ENCODE measurements around the gene HOXA1. TPM values are rescaled to one million over a fixed set of nuclear protein-coding genes. Genes with fewer than 3 reads are reported as not detected.

HOXA1 gene
- total RNA-seq, 2 experiments from 2014 or later, result 0.12 to 0.14 TPM

DNA sequence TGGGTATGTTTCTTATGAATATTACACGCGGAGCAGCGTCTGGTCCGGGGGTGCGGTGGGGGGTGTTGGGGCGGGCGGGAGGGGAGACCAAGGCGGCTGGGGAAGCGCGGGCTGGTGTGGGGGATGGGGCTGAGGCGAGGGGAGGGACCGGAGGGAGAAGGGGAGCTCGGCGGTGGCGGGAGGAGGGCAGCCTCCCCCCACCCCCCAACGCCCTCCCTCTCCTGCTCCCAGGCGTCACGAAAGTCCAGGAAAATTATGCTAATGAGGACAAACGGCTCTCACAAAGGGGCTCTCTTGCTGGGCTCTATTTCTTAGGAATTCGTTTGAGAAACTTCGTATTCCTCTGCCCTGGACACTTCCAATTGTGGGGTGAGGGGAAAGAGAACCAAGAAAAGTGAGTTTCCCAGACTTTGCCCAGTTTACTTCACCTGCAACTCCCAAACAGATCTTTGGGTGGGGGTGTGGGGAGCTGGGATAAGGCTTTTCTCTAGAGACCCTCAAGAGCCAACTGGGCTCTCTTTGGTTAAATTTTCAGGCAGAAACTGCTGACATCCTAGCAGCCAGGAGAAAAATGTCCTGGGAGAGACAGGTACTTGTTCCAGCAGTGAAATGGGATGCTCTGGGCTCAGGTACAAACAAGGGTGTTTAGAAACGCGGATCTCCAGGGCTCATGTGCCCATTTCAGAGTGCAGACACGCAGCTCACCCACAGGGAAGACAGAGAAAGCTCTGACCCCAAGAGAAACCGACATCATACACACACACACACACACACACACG, 18.4 kb upstream of the HOXA1 start:
- intact Hi-C loops (cut with DNase I, micrococcal nuclease), result no loop called here
- CTCF ChIA-PET, result interaction anchor here (0.6 to 0.7 kb wide), 2 partner anchors 22 to 202 kb away, joined by 3 read pairs; no protein-coding TSS in a partner anchor
- Mint-ChIP-seq H3K36me3 (ENCODE audit: low read depth) (no peaks in the 10 kb centered on the region), H3K9me3 (ENCODE audit: low read depth) (no peaks in the 10 kb centered on the region), H3K4me1 (no peaks in the 10 kb centered on the region), H3K4me3 (no peak overlapping the region), H3K27me3 (peaks cover 11% of the 10 kb centered on the region), H3K27ac (no peak overlapping the region)
- ATAC-seq (no peak), DNase-seq (no peak)
- POLR2A ChIA-PET, result no interaction called here

DNA sequence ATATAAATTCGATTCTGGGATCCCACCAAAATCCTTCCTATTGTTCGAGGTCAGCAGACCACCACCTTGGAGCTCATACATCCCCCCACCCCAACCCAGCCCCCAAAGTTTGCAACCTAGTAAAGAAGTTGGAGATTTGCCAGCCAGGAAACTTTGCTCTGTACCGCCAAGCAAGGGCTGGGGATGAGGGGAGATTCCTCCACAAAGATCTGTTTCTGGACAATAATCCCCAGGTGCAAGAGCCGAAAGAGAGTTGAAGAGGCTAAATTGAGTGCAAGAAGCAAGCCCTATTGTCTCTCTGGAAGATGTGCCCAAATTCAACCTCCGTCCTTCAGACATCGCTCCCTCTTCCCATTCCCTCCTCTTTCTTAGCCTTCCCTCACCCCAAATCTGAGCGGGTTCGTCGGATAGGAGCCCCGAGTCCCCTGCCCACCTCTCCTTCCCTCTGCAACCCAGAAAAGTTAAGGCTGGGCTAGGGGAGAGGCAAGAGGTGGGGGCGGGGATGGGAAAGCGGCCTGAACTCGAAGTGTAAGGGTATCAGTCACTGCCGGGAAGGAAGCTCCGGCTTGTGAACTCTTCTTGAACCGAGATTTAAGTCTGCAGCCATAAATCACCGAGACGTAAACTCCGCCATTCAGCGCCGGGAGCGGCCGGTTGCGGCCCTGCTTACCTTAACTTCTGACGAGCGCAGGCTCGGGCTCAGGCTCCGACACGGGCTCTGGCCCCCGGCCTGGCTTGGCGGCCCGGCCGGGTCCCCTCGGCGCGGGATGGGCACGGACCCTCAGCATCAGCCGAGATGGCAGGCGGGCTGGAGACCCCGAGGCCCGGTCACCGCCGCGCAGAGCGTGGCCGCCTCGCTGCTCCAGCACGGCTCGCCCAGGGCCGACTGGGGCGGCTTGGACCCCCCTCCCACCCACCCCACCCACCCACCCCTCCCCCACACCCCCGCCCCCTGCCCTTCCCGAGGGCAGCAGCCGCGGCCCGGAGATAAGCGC, 17.5 kb upstream of the HOXA1 start:
- ChIA-PET CTCF (no interaction called here), POLR2A (no interaction called here)
- H3K4me3 Mint-ChIP-seq, result no peak overlapping the region
- no peaks in the 10 kb centered on the region for H3K36me3 Mint-ChIP-seq (ENCODE audit: low read depth)
- intact Hi-C loops (cut with DNase I, micrococcal nuclease), result no loop called here
- H3K9me3 Mint-ChIP-seq (ENCODE audit: low read depth), result no peaks in the 10 kb centered on the region
- no peaks in the 10 kb centered on the region for H3K4me1 Mint-ChIP-seq
- H3K27me3 Mint-ChIP-seq, result peaks cover 11% of the 10 kb centered on the region
- ATAC-seq (no peak), DNase-seq (no peak)
- H3K27ac Mint-ChIP-seq, result no peak overlapping the region

DNA sequence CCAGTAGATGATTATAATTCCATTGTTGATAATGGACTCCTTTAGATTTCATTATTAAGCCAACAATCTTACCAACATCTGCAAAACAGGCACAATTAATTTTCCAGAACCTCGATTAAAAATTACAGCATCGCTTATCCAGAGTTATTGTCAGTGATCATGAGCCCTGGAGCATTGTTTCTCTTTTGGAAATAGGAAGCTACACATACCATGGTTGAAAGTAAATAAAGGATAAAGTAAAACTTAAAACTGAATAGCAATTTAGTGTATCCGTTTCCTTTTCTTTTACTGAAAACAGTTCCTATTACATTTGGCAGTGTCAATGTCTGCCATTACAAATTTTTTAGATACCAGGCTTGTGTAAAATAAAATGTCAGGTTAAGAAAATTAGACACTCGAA, 16.6 kb upstream of the HOXA1 start:
- no peaks in the 10 kb centered on the region for H3K36me3 Mint-ChIP-seq (ENCODE audit: low read depth)
- ChIA-PET CTCF (no interaction called here), POLR2A (no interaction called here)
- ATAC-seq (no peak), DNase-seq (no peak)
- intact Hi-C loops (cut with DNase I, micrococcal nuclease), result no loop called here
- H3K27ac Mint-ChIP-seq, result no peak overlapping the region
- no peaks in the 10 kb centered on the region for H3K4me1 Mint-ChIP-seq
- peaks cover 13% of the 10 kb centered on the region for H3K27me3 Mint-ChIP-seq
- H3K4me3 Mint-ChIP-seq, result no peak overlapping the region
- H3K9me3 Mint-ChIP-seq (ENCODE audit: low read depth), result no peaks in the 10 kb centered on the region

DNA sequence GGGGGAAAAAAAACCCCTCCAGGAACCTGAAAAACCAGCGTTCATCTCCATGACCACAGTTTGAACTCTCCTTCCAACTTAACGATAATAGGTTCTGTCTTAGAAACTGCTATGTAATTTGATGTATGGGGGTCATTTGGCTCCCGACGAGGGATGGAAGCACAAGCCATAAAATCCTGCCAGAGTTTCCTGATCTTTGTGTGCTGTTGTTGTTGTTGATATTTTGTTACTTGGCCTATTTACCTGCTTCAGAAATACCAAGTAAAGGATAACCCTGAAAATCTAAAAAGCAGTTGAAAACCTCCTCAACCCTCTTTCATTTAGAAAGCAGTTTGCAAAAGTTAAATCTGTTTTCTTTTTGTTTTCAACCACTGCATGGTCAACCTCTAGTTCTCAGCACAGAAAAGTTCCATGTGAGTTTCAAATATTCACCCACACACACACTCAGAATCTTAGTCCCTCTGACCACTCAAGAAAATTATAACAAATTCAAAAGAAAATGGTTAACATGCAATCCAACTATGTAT, 16.0 kb upstream of the HOXA1 start:
- no peak overlapping the region for H3K4me3 Mint-ChIP-seq
- DNase-seq (no peak), ATAC-seq (no peak)
- intact Hi-C loops (cut with DNase I, micrococcal nuclease), result no loop called here
- no peaks in the 10 kb centered on the region for H3K4me1 Mint-ChIP-seq
- H3K27me3 Mint-ChIP-seq, result peaks cover 13% of the 10 kb centered on the region
- ChIA-PET POLR2A (no interaction called here), CTCF (no interaction called here)
- no peak overlapping the region for H3K27ac Mint-ChIP-seq
- no peaks in the 10 kb centered on the region for H3K9me3 Mint-ChIP-seq (ENCODE audit: low read depth)
- no peaks in the 10 kb centered on the region for H3K36me3 Mint-ChIP-seq (ENCODE audit: low read depth)

DNA sequence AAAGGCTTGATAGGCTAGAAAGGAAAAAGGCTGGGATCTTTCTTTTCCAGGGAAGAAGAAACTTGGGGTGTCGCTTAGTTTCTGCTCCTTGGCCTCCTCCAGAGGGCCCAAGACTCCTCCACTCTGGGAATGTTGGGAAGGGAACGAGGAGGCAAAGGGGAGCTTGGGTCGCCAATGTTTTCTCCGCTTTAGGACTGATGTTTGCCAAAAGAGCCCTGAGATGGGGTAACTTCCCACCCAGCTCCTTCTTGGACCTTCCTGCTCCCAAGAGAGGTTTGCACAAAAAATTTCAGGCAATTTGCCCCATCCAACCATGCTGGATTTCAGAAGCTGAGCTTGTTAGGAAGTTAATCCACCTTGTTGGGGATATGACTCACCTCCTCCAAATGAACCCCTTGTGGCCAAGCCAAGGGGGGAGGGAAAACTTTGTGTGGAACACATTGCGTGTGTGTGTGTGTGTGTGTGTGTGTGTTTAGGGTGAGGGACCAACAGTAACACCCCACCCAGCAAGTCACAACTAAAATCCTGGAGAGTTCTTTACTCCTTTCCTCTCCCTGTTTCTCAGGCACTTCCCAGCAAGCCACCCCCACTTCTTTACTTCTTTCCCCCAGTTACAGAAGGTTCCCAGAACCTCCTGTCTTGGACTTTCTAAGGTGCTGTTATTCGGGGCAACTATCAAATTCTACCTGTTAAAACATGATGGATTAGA, 15.4 kb upstream of the HOXA1 start:
- DNase-seq, result no peak
- Mint-ChIP-seq H3K4me1 (no peaks in the 10 kb centered on the region), H3K4me3 (no peak overlapping the region), H3K27ac (no peak overlapping the region), H3K36me3 (ENCODE audit: low read depth) (no peaks in the 10 kb centered on the region), H3K27me3 (peaks cover 11% of the 10 kb centered on the region), H3K9me3 (ENCODE audit: low read depth) (no peaks in the 10 kb centered on the region)
- intact Hi-C loops (cut with DNase I, micrococcal nuclease), result no loop called here
- ChIA-PET CTCF (no interaction called here), POLR2A (no interaction called here)
- no peak for ATAC-seq

DNA sequence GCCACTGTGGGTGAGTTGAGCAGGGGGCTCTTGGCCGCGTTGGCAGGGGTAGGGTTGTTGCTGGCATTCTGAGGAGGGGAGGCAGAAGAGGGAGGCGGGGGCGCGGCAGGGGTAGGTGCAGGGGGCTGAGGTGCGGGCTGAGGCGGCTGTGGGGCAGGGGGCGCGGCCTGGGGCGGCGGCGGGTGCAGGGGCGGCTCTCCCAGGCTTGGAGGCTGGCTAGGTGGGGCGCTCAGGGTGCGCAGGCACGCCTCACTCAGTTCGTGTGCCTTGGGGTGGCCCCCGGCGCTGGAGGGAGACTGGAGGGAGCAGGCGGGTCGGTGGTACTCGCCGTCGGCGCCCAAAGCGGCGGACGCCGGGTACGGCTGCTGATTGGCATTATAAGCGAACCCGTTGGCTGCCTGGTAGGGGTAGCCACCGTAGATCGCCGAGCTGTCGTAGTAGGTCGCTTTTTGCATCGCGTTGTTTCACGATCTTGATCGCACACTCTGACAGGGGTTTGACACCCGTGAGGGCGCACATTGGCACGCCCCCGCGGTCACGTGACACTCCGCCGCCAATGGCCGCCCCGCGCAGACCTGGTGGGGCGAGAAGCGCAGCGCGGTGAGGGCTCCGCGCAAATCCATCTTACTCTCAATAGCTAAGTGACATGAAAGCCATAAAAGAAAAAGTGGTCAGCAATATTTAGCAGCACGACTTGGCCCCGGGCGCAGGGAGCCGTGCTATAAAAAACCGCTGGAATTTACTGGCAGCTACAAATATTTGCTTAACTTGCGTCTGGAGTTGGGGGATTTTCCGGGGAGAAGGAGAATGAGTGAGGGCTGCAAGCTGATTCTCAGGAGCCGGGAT, 14.6 kb upstream of the HOXA1 start:
- ChIA-PET POLR2A (no interaction called here), CTCF (interaction anchor here (1.0 kb wide), 1 partner anchor 25 kb away, joined by 3 read pairs; no protein-coding TSS in a partner anchor)
- ATAC-seq, result no peak
- no peak for DNase-seq
- Mint-ChIP-seq H3K9me3 (ENCODE audit: low read depth) (no peaks in the 10 kb centered on the region), H3K27me3 (peaks cover 18% of the 10 kb centered on the region), H3K4me3 (no peak overlapping the region), H3K27ac (no peak overlapping the region), H3K36me3 (ENCODE audit: low read depth) (no peaks in the 10 kb centered on the region), H3K4me1 (no peaks in the 10 kb centered on the region)
- intact Hi-C loops (cut with DNase I, micrococcal nuclease), result no loop called here

DNA sequence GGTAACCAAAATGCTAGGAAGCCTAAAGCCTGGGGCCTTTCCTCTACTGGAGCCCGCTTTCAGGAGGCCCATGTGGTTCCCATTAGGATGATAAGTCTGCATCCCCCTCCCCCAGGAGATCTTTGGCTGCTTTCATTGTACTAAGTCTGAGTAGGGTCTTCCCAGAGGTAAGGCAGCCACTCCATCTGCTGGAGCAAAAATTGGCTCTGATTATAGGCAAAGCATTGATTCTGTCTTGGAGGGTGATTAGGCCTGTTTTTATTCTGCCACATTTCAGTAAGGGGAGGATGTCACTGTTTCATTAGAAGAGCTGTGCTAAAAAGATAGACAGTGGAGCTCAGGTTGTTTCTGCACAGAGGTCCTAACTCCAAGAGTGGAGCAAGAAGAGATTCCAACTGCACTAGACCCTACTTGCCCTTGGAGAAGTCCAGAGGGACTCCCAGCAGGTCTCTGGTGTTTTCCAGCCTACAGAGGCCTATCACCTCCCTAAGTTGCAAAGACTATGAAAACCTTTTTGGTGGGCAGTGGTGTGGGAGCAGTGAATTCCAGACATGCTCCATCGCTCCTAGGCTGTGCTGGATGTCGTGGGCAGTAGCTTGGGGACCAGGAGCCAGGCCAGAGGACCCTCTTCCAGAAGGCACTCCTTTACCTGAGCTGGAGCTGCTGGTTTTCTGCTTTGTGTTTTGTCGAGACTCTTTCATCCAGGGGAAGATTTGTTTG, 13.8 kb upstream of the HOXA1 start:
- no peak for DNase-seq
- no peaks in the 10 kb centered on the region for H3K36me3 Mint-ChIP-seq (ENCODE audit: low read depth)
- POLR2A ChIA-PET, result no interaction called here
- CTCF ChIA-PET, result interaction anchor here (1.0 kb wide), 1 partner anchor 25 kb away, joined by 3 read pairs; no protein-coding TSS in a partner anchor
- no peaks in the 10 kb centered on the region for H3K9me3 Mint-ChIP-seq (ENCODE audit: low read depth)
- intact Hi-C loops (cut with DNase I, micrococcal nuclease), result no loop called here
- no peak overlapping the region for H3K4me3 Mint-ChIP-seq
- H3K4me1 Mint-ChIP-seq, result no peaks in the 10 kb centered on the region
- no peak for ATAC-seq
- peaks cover 22% of the 10 kb centered on the region for H3K27me3 Mint-ChIP-seq
- H3K27ac Mint-ChIP-seq, result no peak overlapping the region

DNA sequence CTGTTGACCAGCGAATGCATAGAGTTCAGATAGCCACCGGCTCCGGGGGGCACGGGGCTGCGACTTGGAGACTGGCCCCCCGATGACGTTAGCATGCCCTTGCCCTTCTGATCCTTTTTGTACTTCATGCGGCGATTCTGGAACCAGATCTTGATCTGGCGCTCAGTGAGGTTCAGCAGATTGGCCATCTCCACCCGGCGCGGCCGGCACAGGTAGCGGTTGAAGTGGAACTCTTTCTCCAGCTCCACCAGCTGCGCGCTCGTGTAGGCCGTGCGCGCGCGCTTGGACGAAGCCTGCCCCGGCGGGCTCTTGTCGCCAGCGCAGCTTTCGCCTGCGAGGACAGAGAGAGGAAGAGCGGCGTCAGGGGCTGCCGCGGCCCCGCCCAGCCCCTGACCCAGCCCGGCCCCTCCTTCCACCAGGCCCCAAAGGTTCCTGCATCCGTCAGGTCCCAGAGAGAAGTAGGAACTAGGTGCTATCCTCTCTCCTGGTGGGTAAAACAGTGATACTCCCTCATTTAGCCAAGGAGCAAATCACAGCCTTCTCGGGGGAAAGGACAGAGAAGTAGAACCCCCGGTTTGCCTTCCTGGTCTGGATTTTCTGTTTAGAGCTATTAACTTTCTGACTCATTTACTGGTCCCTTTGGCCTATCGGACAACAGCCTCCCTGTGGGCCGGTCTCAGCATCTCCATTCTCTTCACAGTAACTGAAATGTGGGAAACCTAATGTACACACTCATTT, 12.8 kb upstream of the HOXA1 start:
- H3K36me3 Mint-ChIP-seq (ENCODE audit: low read depth), result no peaks in the 10 kb centered on the region
- ChIA-PET POLR2A (no interaction called here), CTCF (no interaction called here)
- H3K9me3 Mint-ChIP-seq (ENCODE audit: low read depth), result no peaks in the 10 kb centered on the region
- intact Hi-C loops (cut with DNase I, micrococcal nuclease), result no loop called here
- ATAC-seq (no peak), DNase-seq (no peak)
- peaks cover 31% of the 10 kb centered on the region for H3K27me3 Mint-ChIP-seq
- H3K4me3 Mint-ChIP-seq, result no peak overlapping the region
- H3K27ac Mint-ChIP-seq, result no peak overlapping the region
- peaks cover 4% of the 10 kb centered on the region for H3K4me1 Mint-ChIP-seq

DNA sequence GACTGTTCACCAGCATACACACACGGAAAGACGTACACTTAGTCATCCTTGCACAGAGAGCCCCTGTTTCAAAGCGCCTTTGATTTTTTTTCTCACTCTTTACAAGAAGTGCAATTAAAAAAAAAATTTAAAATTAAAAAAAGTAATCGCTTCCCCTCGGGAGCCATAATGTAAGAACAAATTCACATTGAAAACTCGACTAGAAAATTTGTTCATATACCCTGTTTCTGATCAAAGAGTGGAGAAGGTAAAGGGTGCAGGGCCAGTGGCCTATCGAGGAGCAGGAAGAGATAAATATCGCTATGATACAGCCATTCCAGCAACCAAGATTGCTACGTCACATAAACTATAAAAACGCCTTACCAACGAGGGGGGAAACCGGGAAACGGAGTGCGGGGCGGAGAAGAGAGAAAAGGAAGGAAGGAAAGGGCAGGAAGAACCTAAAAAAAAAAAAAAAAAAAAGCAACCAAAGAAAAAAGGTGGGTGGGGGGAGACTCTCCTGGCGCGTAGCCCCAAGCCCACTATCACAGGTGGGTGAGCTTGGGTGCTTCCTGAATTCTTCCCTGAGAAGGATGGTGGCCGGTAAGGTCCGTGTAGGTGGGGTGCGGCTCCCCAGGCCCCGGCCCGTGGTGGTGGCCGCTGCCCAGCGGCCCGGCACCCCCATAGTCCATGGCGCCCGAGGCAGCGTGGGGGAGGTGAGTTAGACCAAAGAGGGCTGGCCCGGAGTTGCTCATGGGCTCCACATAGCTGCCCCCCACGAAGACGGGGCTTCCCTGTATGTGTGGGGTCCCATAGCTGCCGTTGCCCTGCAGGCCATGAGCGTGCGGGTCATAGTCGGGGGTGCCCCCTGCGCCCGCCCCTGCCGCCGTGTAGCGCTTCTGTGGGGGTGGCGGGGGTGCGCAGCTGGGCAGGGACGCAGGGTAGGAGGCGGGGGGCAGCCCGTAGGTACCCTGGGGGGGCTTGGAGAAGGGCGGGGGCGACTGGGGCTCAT, 11.9 kb upstream of the HOXA1 start:
- ChIA-PET CTCF (interaction anchor here (0.6 kb wide), 1 partner anchor 210 kb away, joined by 4 read pairs; no protein-coding TSS in a partner anchor), POLR2A (no interaction called here)
- Mint-ChIP-seq H3K4me1 (peaks cover 9% of the 10 kb centered on the region), H3K9me3 (ENCODE audit: low read depth) (no peaks in the 10 kb centered on the region), H3K4me3 (no peak overlapping the region), H3K27ac (no peak overlapping the region), H3K36me3 (ENCODE audit: low read depth) (no peaks in the 10 kb centered on the region), H3K27me3 (peaks cover 37% of the 10 kb centered on the region)
- intact Hi-C loops (cut with DNase I, micrococcal nuclease), result no loop called here
- DNase-seq (no peak), ATAC-seq (no peak)

Data from activated CD4-positive, alpha-beta T cell treated with anti-CD3 and anti-CD28 coated beads for 36 hours (primary cell).